Measurements from ENCODE around the gene TMPRSS9. TPM values are rescaled to one million over a fixed set of nuclear protein-coding genes. Genes with fewer than 3 reads are reported as not detected.

The TMPRSS9 gene
- total RNA-seq, 4 donors from 2014 or later, result 0.13 to 0.78 TPM; not detected in 2

GRCh38 chr19:2429917-2430535 lies 70.0 kb downstream of the TMPRSS9 start:
- no peak for DNase-seq
- peaks cover 0 to 26% of the 10 kb centered on the region in 2 donors for H3K36me3 ChIP-seq
- no peak overlapping the region for H3K4me3 ChIP-seq (replicated peaks in 1 of 3)
- H3K27me3 ChIP-seq, result no peaks in the 10 kb centered on the region
- intact Hi-C loops (cut with DNase I), result no loop called here
- no peaks in the 10 kb centered on the region for H3K9me3 ChIP-seq
- TF ChIP-seq POLR2A (IDR thresholded peaks at IDR 0.05) (no peak), CTCF (IDR thresholded peaks at IDR 0.05) (no peak)
- peaks cover 12 to 23% of the 10 kb centered on the region in 2 donors for H3K4me1 ChIP-seq
- WGBS, 2 donors, result 87 to 88% methylated on average over 18 to 25 of the region's 25 CpGs
- no peak overlapping the region for H3K27ac ChIP-seq

GRCh38 chr19:2431318-2432055 lies 71.4 kb downstream of the TMPRSS9 start:
- Histone ChIP-seq H3K4me1 (peaks cover 7 to 10% of the 10 kb centered on the region in 2 donors), H3K27ac (no peak overlapping the region), H3K4me3 (replicated peaks in 1 of 3) (no peak overlapping the region), H3K27me3 (no peaks in the 10 kb centered on the region), H3K9me3 (no peaks in the 10 kb centered on the region), H3K36me3 (peaks cover 0 to 23% of the 10 kb centered on the region in 2 donors)
- 93 to 96% methylated on average over 21 to 37 of the region's 37 CpGs for WGBS, 2 donors
- DNase-seq, result no peak
- intact Hi-C loops (cut with DNase I), result no loop called here
- TF ChIP-seq POLR2A (IDR thresholded peaks at IDR 0.05) (no peak), CTCF (IDR thresholded peaks at IDR 0.05) (no peak)

- 97 to 99% methylated on average over 21 to 24 of the region's 25 CpGs for WGBS, 2 donors
- TF ChIP-seq POLR2A (IDR thresholded peaks at IDR 0.05) (no peak), CTCF (IDR thresholded peaks at IDR 0.05) (no peak)
- intact Hi-C loops (cut with DNase I), result no loop called here
- no peaks in the 10 kb centered on the region for H3K9me3 ChIP-seq
- no peak overlapping the region for H3K4me3 ChIP-seq (replicated peaks in 1 of 3)
- H3K4me1 ChIP-seq, result peaks cover 0 to 5% of the 10 kb centered on the region in 2 donors
- no peak for DNase-seq
- no peak overlapping the region for H3K27ac ChIP-seq
- no peaks in the 10 kb centered on the region for H3K27me3 ChIP-seq
- peaks cover 0 to 24% of the 10 kb centered on the region in 2 donors for H3K36me3 ChIP-seq
Measured at GRCh38 chr19:2432131-2432848, 72.2 kb downstream of the TMPRSS9 start.

- WGBS, 2 donors, result 97 to 98% methylated on average over 24 of the region's 30 CpGs
- Histone ChIP-seq H3K36me3 (peaks cover 0 to 31% of the 10 kb centered on the region in 2 donors), H3K4me3 (replicated peaks in 1 of 3) (no peak overlapping the region), H3K27ac (no peak overlapping the region), H3K4me1 (no peaks in the 10 kb centered on the region), H3K27me3 (no peaks in the 10 kb centered on the region), H3K9me3 (no peaks in the 10 kb centered on the region)
- TF ChIP-seq CTCF (IDR thresholded peaks at IDR 0.05) (no peak), POLR2A (IDR thresholded peaks at IDR 0.05) (no peak)
- intact Hi-C loops (cut with DNase I), result no loop called here
- DNase-seq, result no peak
Measured at GRCh38 chr19:2433854-2434253, 73.8 kb downstream of the TMPRSS9 start.

Measured in thyroid gland (tissue), 4 donors.